COLO829 (cell line): ENCODE measurements around the gene FAM131C.
"Not testable (repeated sequence)": the region's sequence is repeated elsewhere in the genome, so short reads cannot be mapped to it uniquely, and the experiment has no call there.

Experiments used
- DNase-seq: peaks from one replicate; pipeline ENCODE4 v3.0.0; 2012; ENCODE audit warnings: low spot score

Gene FAM131C, protein sequence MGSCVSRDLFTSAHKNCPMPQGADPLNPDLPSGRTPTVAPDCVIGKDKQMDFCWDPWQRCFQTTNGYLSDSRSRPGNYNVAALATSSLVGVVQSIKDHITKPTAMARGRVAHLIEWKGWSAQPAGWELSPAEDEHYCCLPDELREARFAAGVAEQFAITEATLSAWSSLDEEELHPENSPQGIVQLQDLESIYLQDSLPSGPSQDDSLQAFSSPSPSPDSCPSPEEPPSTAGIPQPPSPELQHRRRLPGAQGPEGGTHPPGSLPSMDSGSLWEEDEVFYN

DNA sequence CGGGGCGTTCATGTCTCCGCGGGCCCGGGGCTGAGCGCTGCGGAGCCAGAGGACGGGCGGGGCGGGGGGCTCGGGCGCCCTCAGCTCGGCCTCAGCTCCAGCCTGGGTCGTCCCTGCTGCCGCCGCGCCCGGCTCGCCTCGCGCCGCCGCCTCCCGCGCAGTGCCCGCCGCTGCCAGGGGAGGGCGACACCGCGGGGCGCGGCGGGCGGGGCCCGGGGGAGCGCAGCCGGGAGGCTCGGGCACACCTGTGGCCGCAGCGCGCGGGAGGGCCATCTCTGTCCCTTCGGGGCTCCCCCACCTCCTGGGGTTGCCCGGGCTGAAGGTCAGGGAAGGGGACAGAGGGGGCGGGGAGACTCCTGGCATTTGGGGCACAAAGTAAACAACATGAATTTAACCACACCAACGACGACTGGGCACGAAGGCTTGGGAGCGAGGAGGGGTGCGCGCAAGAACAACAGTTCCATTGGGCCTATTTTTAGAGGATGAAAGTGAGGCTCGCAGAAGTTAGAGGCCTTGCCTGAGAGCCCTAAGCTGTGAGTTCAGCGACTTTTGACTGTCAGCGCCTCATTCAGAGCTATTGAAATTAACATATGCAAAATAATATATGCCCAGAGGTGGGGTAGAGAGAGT lies at the start of gene FAM131C:
FAM131C (minus strand) TSS at position 162 of the 630 bp plus-strand sequence. CDS start 209 bp downstream, outside the sequence.
- DNase-seq: no peak

DNA sequence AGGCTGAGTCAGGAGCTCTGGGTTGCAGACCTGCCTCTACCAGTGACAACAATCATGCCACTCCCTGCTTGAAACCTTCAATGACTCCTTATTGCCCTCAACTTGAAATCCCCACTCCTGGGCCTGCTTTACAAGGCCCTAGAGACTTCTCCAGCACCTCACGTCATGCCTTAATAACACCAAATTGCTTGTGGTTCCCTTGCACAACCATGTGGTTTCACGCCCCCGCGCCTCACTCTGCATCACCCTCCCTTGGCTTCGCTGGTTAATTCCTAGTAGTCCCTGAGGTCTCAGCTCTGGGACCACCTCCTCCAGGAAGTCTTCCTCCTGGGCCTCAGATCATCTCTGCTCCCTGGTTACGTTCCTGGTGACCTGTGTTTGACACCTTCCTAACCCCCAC lies 49.5 kb upstream of the FAM131C start:
- no peak for DNase-seq

DNA sequence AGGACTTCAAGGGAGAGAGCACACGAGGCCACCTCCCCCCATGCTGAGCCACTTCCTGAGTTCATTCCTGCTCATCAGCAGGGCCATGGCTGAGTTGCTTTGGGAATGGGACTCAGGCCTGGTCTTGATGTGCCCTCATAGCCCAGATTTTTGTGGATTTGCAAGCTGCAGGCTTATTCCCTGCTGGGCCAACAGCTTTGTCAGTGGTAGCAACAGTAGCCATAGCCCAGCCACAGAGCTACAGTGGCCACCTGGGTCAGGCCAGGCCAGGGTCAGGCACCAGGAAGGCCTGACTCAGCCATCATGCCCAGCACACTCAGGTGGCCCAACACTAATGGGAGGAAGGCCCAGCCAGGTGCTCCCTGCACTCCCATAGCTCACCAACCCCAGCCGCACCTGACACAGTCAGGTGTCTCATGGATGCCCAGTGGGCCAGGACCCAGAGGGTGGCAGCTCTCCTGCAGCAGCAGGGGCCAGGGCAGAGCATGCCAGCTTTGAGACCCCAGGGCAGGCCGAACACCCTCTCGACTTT lies 49.0 kb upstream of the FAM131C start:
- no peak for DNase-seq

DNA sequence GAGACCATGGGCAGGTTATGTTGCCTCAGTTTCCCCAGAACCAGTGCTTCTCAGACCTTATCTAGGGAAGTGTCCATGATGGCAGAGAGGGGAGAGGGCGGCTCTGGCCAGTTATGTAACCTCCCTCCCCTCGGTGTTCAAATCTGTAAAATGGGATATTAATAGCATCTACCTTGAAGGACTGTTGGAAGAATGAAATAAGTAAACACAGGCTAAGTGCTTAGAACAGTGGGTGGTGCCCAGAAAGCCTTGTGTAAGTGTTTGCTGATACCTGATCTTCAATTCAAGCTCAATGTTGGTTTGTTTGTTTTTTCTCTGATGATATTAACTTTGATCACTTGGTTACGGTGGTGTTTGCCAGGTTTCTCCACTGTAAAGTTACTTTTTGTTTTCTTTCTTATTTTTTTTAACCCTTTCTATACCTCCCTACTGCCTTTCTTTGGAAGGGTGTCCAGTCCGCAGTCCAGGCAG lies 47.5 kb upstream of the FAM131C start:
- DNase-seq: no peak

DNA sequence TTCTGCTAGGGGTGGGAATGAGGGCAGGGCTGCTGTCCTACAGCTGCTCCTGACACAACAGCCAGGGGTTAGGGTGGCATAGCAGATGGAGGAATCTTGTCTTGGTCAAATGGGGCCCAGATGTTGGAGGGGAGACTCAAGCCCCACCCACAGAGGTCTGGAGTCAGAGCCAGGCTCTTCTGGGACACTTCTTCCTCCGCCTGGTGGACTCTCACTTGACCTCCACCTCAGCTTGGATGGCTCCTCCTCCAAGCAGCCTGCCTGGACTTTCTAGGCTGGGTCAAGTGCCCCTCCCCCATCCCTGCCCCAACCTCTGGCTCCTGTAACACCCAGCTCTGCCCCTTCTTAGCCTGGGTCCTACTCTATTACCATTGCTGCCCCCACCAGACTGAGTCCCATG lies 47.0 kb upstream of the FAM131C start:
- no peak for DNase-seq

DNA sequence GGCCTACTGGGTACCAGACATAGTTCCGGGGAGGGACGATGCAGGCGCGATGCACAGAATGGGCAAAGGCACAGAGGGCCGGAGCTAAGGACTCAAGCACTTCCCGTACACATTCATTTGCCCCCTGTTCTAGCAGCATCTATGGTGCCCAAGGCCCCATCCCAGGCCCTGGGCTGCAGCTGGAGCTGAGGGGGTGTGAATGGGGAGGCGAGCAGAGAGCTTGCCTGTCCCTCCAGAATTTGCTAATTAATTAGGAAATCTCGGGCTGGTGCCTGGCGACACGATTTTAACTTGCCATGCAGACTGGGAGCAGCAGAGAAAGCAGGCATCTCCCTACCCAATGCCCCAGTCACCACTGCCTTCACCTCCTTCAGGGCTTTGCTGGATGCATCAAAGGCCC lies 46.5 kb upstream of the FAM131C start:
- no peak for DNase-seq

DNA sequence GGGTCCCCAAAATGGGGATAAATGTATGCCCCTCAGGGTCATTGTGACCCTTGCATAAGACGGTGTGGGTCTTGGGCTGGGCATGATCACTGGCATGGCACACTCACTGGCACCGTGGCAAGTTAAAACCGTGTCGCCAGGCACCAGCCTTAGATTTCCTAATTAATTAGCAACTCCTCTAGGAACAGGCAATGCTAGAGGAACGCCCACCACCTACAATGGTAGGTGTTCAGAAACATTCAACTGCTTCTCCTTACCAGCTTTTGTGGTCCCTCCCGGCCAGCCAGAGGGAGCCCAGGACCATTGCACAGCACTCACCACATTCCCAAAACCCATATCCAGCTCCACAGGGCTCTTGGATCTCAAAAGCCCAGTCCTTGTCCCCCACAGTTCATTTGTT lies 46.1 kb upstream of the FAM131C start:
- no peak for DNase-seq

DNA sequence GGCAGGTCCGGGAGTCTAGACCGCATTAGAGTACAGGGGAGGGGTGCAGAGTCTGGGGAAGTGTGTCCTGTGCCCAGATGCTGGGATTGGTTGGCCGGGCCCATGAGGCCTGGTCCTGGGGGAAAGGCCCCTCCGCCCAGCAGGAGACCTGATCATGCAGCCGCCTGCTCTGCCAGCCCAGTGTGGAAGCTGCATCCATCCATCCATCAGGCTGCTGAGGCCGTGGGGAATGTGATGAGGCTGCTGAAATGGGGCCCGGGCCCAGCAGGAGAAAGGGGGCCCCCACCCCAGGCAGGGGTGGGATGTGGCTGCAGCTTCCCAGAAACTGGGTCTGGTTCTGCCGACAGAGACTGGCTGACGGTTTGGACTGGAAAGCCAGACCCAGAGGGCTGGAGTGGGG lies 45.3 kb upstream of the FAM131C start:
- DNase-seq: no peak

DNA sequence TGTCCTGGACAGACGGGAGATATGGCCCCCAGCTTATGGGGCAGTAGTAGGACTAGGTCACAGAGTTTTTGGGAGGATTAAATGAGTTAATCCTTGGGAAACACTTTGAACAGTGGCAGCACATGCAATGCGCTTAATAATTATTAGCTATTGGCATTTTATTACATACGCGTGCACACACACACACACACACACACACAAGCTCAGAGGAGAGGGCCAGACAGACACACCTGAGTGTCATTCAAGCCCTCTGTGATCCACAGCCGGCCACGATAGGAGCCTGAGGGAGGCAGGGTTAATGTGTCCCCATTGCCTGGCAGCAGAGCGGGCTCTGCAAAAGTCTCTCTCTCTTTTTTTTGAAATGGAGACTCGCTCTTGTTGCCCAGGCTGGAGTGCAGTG lies 44.5 kb upstream of the FAM131C start:
- DNase-seq: no peak

DNA sequence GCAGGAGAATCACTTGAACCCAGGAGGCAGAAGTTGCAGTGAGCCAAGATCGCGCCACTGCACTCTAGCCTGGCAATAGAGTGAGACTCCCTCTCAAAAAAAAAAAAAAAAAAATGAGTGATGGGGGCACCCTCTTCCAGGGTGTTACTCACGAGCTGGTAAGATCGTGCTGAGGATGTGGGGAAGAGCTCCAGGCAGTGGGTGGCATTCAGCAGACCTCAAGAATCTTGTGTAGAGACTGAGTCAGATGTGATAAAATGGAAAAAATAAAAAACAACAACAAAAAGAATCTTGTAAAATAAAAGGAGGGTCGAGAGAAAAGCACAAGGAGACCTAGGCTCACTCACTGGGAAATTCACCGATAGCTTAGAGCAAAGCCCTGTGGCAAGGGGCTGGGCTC lies 43.9 kb upstream of the FAM131C start:
- DNase-seq: no peak

DNA sequence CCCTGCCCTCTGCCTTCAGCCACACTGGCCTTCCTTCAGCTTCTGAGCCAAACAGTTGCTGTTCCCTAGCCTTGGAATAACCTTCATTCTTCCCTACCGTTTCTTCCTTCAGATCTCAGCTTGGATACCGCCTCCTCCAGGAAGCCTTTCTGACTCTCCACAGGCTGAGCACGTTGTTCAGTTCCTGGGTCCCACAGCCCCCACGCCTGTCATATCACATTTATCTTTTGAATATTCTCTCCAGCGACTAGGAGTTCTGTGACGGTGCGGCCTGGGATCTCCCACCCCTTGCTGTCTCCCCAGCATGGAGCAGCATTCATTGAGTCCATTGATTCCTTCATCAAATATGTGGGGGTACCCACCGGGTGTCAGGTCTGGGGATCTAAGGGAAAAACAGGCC lies 43.2 kb upstream of the FAM131C start:
- no peak for DNase-seq

DNA sequence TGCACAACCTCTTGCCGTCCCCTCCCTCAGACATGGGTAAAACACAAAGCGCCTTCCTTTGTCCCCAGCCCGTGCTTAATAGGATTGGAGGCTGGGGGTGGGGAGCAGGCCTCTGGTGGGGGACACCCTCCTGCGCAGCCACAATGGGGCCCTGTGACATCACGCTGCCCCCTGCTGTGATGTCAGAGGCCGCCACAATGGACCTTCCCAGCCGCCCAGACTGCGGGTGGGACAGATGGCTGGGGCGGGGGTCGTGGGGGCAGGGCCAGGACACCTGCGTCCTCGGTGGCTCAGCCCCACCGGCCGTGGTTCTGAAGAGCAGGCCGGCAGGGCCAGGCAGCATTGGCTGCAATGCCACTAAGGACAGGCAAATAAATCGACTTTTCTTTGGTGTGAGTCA lies 42.6 kb upstream of the FAM131C start:
- DNase-seq: no peak

DNA sequence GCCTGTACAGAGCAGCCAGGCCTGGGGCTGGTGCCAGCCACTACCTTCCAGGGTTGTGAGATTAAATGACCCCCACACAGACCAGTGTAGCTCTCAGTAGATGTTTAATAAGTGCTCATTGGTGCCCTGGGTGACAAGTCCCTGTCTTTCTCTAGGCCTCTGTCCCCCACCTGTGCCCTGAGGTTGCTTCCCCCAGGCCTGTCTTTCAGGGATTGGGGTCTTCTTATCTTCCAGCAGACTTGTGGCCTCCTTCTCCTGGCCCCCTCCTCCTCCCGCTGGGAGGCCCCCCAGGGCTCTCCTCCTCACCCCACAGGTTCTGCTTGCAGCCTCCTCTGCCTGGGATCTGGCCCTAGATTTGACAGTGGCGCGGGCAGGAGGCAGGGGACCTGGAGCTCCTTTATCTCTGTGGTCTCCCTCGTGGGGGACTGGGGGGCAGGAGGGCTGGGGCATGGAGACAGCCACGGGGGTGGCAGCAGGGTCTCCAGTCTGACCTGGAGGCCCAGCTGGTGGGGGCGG lies 42.1 kb upstream of the FAM131C start:
- no peak for DNase-seq

DNA sequence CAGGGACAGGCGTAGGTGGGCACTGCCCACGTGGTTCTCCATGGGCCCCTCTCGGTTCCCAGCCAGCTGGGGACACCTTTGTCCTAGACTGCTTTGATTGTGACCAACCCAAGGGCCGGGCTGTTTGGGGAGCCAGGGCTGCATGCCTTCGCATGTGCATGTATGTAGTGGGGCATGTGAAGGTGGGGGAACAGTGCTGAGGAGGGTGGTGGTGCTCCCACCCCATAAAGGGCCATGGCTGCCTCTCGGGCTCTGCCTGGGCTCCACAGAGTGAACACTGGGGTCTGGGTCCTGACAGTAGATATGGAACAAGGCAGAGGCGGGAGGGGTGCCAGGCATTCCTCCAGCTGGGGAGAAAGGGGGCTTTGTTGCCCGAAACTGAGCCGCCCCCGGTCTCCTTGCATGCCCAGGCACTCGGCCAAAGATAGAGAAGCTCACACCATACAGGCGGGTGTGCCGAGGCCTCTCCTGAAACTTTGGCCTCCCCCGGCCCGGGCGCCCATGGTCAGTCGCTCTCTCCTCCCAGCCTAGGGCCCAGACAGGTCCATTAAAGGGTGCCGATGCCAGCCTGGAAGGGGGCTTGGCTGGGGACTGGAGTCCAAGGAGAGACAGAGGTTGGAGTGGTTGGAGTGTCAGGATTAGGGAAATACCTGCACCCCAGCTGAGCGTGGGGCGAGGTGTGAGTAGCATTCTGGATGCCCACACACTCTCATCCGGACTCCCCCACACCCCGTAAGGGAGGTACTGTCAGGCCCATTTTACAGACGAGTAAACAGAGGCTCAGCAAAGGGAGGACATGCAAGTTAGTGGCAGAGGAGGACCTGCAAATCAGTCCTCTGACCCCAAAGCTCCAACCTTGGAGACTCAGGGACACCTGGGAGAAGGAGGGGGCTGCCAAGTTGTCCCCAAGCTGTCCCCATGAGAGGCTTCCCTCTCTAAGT lies 41.3 kb upstream of the FAM131C start:
- peak; percentile 34 for DNase-seq

DNA sequence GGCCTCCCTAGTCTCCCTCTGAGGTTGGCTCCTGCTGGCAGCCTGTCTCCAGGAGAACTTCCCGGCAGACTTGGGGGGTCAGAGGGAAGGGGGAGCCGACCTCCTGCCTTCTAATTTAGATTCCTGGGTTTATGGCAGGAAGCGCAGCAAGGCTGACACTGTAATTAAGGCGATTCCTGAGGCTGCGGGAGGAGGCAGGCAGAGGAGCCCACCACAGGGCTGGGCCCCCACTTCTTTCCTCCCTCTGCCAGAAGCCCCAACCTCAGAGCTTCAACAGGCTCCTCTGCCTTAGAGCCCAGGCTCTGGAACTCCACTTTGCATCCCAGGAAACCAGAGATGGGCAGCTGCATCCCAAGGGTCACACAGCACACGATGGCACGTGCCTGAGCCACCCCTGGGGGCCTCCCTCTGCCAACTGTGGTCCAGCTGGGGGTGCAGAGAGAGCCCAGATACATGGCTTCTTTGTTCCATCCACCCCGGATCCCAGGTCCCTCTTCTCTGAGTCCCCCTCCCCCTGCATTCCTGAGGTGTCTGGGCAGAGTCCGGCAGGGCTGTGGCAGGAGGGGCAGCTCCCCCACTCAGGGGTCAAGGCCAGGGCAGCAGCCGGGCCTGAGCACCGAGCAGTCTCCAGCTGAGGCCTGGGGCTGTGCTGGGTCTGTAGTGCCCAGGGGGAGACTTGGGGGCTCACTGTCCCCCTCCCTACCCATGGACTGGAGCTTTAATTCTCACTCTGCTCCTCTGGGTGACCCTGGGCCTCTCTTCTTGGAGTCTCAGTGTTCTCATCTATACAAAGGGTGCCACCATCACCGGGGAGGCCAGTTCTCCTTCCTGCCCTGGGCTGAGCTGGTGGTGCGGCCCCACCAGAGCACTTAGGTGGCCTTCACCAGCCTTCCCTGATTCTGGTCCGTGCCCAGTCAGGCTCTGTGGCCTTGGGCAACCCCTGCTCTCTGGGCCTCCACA lies 39.4 kb upstream of the FAM131C start:
- DNase-seq: no peak

DNA sequence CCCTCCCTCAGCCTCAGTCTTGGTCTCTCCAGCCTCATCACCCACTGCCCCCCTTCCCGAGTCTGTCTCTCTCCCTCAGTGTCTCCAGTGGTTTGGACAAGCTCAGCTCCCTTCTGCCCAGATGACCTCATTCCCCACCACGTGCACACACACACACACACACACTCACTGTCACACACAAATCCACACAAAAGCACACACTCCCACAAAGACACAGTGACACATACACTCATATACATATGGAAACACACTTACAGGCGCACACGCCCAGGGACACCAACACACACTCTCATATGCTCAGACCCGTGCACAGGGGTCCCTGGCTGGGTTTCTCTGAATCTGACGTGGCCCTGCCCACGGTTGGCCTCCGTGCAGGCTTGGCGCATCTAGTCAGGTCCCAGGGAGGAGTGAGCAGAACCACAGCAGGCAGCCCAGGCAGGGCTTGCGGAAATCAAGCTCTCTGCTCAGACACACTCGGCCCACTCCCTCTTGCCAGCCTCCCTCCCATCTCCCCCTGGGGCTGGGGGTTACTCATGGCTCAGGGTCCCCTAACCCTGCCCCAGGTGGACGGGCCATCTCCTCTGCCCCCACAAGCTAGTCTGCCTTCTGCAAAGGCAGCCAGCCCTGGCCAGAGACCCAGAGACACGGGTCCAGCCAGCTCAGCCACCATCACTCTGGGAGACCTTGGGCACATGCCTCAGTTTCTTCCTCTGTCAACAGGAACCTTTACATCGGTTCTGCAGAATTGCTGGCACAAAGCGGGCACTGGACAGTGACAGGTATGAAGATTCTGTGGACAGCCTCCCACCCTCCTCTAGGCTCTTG lies 38.5 kb upstream of the FAM131C start:
- no peak for DNase-seq

DNA sequence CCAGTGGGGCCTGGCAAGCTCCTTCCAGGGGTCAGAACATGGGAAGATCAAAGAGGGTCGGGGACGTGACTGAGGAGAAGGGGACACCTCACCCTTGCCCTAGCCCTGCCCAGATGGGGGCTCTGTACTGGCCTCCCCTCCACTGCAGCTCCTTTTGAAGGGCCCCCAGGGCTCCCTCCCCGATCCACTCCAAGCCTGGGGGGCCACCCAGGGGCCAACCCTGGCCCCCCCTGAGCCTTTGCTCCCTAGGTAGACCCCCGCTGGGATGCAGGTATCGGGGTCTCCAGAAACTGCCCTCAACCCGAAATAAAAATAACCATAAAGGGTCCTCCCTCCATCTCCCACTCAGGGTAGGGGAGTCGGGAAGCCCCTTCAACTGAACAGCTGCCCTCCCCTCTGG lies 37.4 kb upstream of the FAM131C start:
- DNase-seq: no peak

DNA sequence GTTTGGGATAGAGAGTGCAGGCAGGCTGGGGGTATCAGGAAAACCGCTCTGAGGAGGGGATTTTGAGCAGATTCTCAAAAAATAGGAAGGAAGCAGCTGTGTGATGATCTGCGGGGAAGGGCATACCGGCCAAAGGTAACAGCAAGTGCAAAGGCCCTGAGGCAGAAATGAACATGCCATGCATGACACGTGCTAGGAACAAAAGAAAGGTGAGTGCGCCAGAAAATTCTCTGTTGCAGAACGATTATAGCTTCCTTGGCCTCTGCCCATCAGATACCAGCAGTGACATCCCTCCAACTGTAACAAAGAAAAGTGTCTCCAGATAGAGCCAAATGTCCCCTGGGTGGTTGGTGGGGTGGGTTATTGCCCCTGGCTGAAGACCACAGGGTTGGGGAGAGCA lies 37.0 kb upstream of the FAM131C start:
- DNase-seq: no peak

DNA sequence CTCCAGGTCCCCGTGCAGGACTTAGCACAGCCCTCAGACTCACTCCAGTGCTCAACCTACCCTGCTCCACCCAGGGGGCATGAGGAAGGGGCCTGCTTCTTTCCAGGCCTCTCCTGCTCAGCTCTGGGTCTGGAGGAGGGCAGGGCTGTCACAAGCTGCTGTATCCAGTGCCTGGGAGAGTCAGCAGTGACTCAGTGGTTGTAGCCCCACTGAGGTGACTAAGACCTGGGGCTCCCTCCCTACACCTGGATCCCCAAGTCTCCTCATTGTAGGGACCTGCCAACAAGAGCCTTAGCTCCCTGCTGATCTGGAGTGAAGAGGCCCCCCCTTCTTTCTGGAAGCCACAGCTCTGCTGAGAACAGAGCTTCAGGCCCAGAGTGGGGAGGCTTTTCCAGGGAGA lies 36.1 kb upstream of the FAM131C start:
- no peak for DNase-seq

DNA sequence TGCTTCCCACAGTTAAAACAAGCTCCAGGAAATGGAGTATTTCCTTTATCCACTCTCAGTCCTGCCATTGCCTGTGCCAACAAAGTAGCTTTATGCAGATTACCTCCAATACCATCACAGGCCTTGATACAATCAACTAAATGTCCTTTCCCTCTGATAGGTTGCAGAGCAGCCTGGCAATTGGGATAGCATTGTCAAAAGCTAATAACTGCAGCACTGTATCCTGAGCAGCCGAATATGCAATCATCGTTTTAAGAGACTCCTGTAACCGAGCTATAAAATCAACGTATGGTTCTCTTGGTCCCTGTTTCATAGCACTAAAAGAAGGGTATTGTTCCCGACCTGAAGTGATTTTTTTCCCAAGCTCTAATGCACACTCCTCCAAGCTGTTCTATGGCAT lies 33.6 kb upstream of the FAM131C start:
- DNase-seq: not testable (repeated sequence)
